OCI-LY7 (cell line): ENCODE data around the gene TMEM185B. TPM values are rescaled to one million over a fixed set of nuclear protein-coding genes. Genes with fewer than 3 reads are reported as not detected.

ENCODE experiments used
- BruUV-seq: library from RNA; stranded (reverse); fragments of 400-500 nt; replicated peaks from 2 replicates; lab custom pipeline; 2021; lab: Mats Ljungman, UMichigan
- CTCF ChIA-PET: fragments of 300-600 bp; sonication (Branson Sonifier 250); formaldehyde crosslinking; loops from one replicate; lab custom pipeline; 2022; ENCODE audit warnings: antibody characterized with exemption; ENCODE audit not compliant: unreplicated experiment; lab: Charles Lee
- POLR2A ChIA-PET: fragments of 300-600 bp; sonication (Branson Sonifier 250); formaldehyde crosslinking; loops from one replicate; lab custom pipeline; 2022; ENCODE audit warnings: antibody characterized with exemption; lab: Charles Lee
- DNase-seq: peaks from one replicate; pipeline ENCODE4 v3.0.0-alpha.2; 2015; ENCODE audit warnings: low spot score
- H2AFZ ChIP-seq: fragments of 200-600 bp; sonication (generic), shearing (Covaris generic); 2 replicates; pipeline ENCODE4 v1.6.1; 2014; ENCODE audit warnings: mild to moderate bottlenecking, antibody characterized with exemption, low read length, moderate library complexity
- H3K27ac ChIP-seq: fragments of 200-600 bp; sonication (generic); 2 replicates; pipeline ENCODE4 v1.5.1; 2014; ENCODE audit warnings: mixed run types, low read depth, mild to moderate bottlenecking, moderate library complexity, low read length, inconsistent platforms; ENCODE audit not compliant: poor library complexity, severe bottlenecking
- H3K36me3 ChIP-seq: fragments of 200-600 bp; sonication (generic); 2 replicates; pipeline ENCODE4 v1.6.1; 2014; ENCODE audit warnings: mild to moderate bottlenecking, antibody characterized with exemption, low read length, moderate library complexity, mixed read lengths; ENCODE audit not compliant: insufficient read depth
- H3K4me1 ChIP-seq: fragments of 200-600 bp; sonication (generic); 2 replicates; pipeline ENCODE4 v1.5.1; 2014; ENCODE audit warnings: mild to moderate bottlenecking, low read length; ENCODE audit not compliant: insufficient read depth, poor library complexity, severe bottlenecking
- H3K4me2 ChIP-seq: fragments of 200-600 bp; sonication (generic); 2 replicates; pipeline ENCODE4 v1.6.1; 2014; ENCODE audit warnings: mild to moderate bottlenecking, low read length
- H3K4me3 ChIP-seq: fragments of 200-600 bp; sonication (generic); 2 replicates; pipeline ENCODE4 v1.5.1; 2014; ENCODE audit warnings: mild to moderate bottlenecking, low read depth, low read length; ENCODE audit not compliant: poor library complexity, severe bottlenecking
- H3K79me2 ChIP-seq: fragments of 200-600 bp; sonication (generic); 2 replicates; pipeline ENCODE4 v1.6.1; 2016; ENCODE audit warnings: low read depth, mild to moderate bottlenecking, low read length, moderate library complexity, mixed read lengths; ENCODE audit not compliant: insufficient read depth
- H3K9me2 ChIP-seq: fragments of 200-600 bp; sonication (generic); 2 replicates; pipeline ENCODE4 v1.6.1; 2016; ENCODE audit warnings: mild to moderate bottlenecking, low read length, mixed read lengths; ENCODE audit not compliant: insufficient read depth
- H3K9me3 ChIP-seq: fragments of 200-600 bp; sonication (generic); 2 replicates; pipeline ENCODE4 v1.6.1; 2014; ENCODE audit warnings: mild to moderate bottlenecking, mixed run types, low read length, mixed read lengths
- H4K20me1 ChIP-seq: fragments of 200-600 bp; sonication (generic); 2 replicates; pipeline ENCODE4 v1.6.1; 2014; ENCODE audit warnings: mild to moderate bottlenecking, antibody characterized with exemption, low read length, moderate library complexity, mixed read lengths; ENCODE audit not compliant: insufficient read depth
- CTCF ChIP-seq: fragments of 200-600 bp; sonication (generic); conservative IDR thresholded peaks from 2 replicates; pipeline ENCODE4 v1.5.1; 2014; ENCODE audit warnings: mild to moderate bottlenecking, antibody characterized with exemption, low read length, moderate library complexity, mixed read lengths
- EZH2phosphoT487 ChIP-seq: fragments of 200-600 bp; sonication (generic); IDR thresholded peaks from 2 replicates; pipeline ENCODE4 v1.6.1; 2018; ENCODE audit warnings: low read depth, borderline replicate concordance, mild to moderate bottlenecking, mixed run types, antibody characterized with exemption, low read length, moderate library complexity, mixed read lengths
- intact Hi-C: fragments of 100-400 bp; cut with micrococcal nuclease; formaldehyde crosslinking; loops from one replicate; pipeline ENCODE4 v1.10.0; 2022; ENCODE audit not compliant: unreplicated experiment
- total RNA-seq, 2 experiments: library from RNA; depleted of rRNA in 1 of 2; stranded (reverse); fragments of >200 nt in 1 of 2; shearing (Covaris generic) in 1 of 2; gene quantifications; 2 replicates each; pipeline ENCODE4 v1.2.3, GENCODE V29; 2014 to 2022

TMEM185B gene
- total RNA-seq, 2 experiments from 2014 or later: 24.4 to 30.2 TPM

- H3K4me3 ChIP-seq: no peak overlapping the region
- H2AFZ ChIP-seq: peak overlapping the region; percentile 42; the same call in 1 of the 2 replicates
- H3K9me2 ChIP-seq: no peaks in the 10 kb centered on the region
- H3K4me1 ChIP-seq: peaks cover 63% of the 10 kb centered on the region
- no peaks in the 10 kb centered on the region for H3K9me3 ChIP-seq
- DNase-seq: peak; percentile 40
- no peaks in the 10 kb centered on the region for H3K36me3 ChIP-seq
- no peaks in the 10 kb centered on the region for H4K20me1 ChIP-seq
- TF ChIP-seq EZH2phosphoT487 (no peak), CTCF (peak; percentile 50; the same call in 1 of the 2 replicates)
- H3K79me2 ChIP-seq: no peaks in the 10 kb centered on the region
- CTCF ChIA-PET: no interaction called here
- H3K4me2 ChIP-seq: peak overlapping the region; percentile 85
- POLR2A ChIA-PET: interaction anchor here (0.8 to 1.6 kb wide), 4 partner anchors 52 to 86 kb away, joined by 3 to 5 read pairs (median 3); no protein-coding TSS in a partner anchor
- intact Hi-C loops: loop anchor here (1.0 kb wide), 1 partner anchor 85 kb away; no protein-coding TSS in a partner anchor
- no TSS peak for BruUV-seq
- H3K27ac ChIP-seq: no peak overlapping the region
Observed at GRCh38 chr2:120228503-120228902, 5.3 kb upstream of the TMEM185B start.

- Histone ChIP-seq H3K9me3 (no peaks in the 10 kb centered on the region), H3K4me1 (peaks cover 66% of the 10 kb centered on the region), H3K4me3 (no peak overlapping the region), H3K79me2 (peaks cover 4% of the 10 kb centered on the region), H3K27ac (no peak overlapping the region), H3K4me2 (peak overlapping the region; percentile 85), H4K20me1 (no peaks in the 10 kb centered on the region), H2AFZ (peak overlapping the region; percentile 42), H3K9me2 (no peaks in the 10 kb centered on the region), H3K36me3 (no peaks in the 10 kb centered on the region)
- intact Hi-C loops: no loop called here
- peak; percentile 31 for DNase-seq
- no TSS peak for BruUV-seq
- TF ChIP-seq EZH2phosphoT487 (no peak), CTCF (no peak)
- POLR2A ChIA-PET: interaction anchor here (1.3 to 1.6 kb wide), 2 partner anchors 51 to 86 kb away, joined by 3 read pairs; no protein-coding TSS in a partner anchor
- CTCF ChIA-PET: no interaction called here
Observed at GRCh38 chr2:120227111-120227991, 4.2 kb upstream of the TMEM185B start.
